Stimulated activated CD4-positive, alpha-beta T cell treated with anti-CD3 and anti-CD28 coated beads, Interleukin-15, amount 100 ng/mL, for 24 hours (primary cell): Measurements from ENCODE around the gene AGBL5.

Experiments
- DNase-seq: peaks from one replicate; pipeline ENCODE4 v3.0.0-alpha.2; 2020

Gene AGBL5

GRCh38 chr2:27025281-27025800 lies 26.1 kb upstream of the AGBL5 start:
- no peak for DNase-seq

- no peak for DNase-seq
Observed at GRCh38 chr2:27025861-27026851, 25.3 kb upstream of the AGBL5 start.

DNA sequence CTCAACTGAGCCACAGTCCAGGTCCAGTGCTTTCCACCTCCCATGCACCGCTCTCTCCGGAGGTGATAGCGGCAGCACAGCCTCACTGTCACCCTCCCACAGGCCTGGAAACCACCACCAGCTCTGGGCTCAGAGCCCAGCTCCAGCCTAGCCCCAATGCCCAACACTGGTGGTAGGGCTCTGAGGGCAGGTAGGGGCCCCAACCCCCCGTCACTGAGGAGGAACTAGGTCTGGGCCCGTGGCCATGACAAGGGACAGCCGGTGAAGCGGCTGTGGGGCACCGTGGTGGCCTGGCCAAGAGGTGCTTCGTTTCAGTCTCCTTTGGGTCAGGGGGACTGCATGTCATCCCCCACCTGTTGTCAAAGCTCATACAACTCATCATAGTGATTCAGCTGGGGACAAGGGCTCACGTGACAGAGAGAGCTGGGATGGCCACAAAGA lies 24.2 kb upstream of the AGBL5 start:
- DNase-seq, result no peak

DNA sequence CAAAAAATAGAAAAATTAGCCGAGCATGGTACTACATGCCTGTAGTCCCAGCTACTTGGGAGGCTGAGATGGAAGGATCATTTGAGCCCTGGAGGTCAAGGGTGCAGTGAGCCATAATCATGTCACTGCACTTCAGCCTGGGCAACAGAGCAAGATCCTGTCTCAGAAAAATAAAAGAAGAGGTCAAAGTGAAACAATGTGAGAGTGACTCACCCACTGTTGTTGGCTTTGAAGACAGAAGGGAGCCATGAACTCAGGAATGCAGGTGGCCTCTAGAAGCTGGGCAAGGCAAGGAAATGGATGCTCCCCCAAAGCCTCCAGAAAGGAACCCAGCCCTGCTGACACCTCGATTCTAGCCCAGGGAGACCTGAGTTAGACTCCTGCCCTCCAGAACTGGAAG lies 22.4 kb upstream of the AGBL5 start:
- DNase-seq, result no peak

DNA sequence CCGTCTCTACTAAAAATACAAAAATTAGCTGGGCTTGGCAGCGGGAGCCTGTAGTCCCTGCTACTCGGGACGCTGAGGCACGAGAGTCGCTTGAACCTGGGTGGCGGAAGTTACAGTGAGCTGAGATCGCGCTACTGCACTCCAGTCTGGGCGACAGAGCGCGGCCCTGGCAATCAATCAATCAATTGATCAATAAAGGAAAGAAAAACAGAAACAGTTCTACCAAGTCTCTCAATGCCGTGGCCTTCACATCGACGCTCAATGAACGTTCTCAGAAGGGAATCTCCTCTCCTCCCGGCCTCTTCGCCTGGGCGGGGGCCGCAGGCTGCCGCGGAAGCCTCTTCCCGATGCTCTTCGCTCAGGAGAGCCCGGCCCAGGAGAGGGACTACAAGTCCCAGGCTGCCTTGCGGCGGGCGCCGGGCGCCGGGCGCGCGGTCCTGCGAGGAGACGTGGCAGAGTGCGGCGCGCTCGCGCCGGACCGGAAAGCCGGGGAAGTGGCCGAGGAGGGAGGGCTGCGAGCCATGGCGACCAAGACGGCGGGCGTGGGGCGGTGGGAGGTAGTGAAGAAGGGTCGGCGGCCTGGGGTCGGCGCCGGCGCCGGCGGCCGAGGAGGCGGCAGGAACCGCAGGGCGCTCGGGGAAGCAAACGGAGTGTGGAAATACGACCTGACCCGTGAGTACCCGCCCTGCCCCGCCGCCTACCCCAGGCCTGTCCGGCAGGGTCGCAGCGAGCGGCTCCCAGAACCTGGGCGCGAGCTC lies 18.8 kb upstream of the AGBL5 start, which contains the start of gene TMEM214:
TSS of gene TMEM214 (plus strand) at position 471 of the 758 bp plus-strand sequence. CDS start at position 522, 51 bp downstream.
- peak; percentile 91 for DNase-seq

DNA sequence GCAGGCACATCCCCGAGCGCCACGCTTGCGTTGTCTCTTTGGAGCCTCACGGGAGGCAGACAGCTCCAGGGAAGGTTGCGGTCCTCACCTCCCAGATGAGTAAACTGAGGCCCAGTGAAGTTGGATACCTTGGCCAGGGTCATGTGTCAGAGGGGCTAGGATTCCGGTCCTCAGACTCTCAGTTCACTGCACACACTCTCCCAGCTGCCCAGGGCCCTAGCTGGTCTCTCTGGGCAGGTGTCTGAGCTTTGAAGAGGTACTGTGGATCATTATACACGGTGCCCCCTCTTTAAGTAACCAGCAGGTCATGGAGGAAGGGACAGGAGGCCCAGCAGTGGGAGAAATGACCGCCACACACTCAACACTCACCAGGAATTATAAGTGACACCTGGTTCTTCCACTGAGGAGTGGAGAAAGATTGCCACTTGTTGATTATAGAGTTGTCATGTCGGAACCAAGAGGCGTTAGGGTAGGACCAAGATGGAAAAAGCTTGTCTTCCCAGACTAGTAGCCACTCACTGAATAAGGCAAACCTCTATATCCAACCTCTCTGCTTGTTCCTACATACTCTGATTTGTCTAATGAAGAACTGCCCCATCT lies 18.1 kb upstream of the AGBL5 start:
- no peak for DNase-seq

DNA sequence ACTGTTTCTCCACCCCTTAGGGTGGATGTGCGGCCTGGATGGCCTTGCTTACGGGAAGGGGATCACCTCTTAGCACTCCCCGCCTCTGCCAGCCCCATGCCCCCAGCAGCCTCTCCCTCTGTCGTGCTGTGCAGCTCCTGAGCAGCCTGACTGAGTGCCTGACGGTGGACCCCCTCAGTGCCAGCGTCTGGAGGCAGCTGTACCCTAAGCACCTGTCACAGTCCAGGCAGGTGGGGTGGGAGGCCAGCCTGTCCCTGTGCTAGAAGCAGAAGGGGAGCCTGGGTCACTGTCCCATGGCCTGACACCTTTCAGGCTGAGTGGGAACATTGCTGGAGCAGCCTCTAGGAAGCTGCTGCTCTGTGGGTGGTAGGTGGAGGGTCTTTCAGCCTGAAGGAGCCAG lies 13.5 kb upstream of the AGBL5 start:
- no peak for DNase-seq

DNA sequence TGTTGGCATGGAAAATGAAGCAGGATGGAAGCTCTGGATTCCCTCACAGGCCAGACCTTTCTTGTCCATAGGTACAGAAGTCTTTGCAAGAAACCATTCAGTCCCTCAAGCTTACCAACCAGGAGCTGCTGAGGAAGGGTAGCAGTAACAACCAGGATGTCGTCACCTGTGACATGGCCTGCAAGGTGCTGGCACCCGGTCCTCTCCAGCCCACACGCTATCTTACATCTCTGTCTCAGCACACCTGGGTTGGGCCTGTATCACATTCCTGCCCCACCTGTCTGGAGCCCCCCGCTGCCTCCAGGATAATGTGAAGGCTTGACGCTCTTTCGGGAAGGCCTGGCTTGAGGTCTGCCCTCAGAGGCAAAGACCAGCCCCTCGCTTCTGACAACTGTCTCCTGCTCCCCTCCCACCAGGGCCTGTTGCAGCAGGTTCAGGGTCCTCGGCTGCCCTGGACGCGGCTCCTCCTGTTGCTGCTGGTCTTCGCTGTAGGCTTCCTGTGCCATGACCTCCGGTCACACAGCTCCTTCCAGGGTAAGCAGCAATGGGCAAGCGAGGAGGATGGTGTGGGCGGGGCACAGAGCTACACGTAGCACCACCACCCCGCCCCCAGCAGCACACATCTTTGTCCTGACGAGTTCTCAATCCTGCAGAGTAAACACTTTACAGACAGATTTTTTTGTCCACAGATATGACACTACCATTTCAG lies 12.7 kb upstream of the AGBL5 start:
- no peak for DNase-seq

GRCh38 chr2:27039426-27039825 lies 12.0 kb upstream of the AGBL5 start:
- DNase-seq, result no peak

- DNase-seq, result no peak
Observed at GRCh38 chr2:27039871-27040270, 11.6 kb upstream of the AGBL5 start.

GRCh38 chr2:27040282-27040681 lies 11.2 kb upstream of the AGBL5 start:
- DNase-seq, result no peak

DNA sequence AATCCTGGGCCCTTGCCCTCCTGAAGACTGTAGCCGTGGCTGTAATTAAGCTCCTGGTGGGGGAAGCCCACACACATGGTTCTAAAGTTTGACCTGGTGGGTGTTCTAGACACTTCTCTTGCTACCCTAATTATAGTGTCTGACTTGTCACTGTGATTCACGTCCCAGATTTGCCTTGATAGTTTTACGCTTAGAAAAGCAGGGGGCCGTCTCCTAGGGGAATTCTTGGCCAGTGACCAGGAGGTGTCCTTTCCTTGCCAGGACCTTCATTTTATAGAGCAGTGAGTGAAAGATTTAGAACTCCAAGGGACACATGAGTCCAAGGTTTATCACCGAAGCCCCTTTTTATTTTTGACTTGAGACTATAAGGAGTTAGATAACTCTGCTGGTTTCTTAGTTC lies 9.7 kb upstream of the AGBL5 start:
- no peak for DNase-seq

- no peak for DNase-seq
Observed at GRCh38 chr2:27042159-27042661, 9.3 kb upstream of the AGBL5 start.

- no peak for DNase-seq
Observed at GRCh38 chr2:27042985-27043634, 8.4 kb upstream of the AGBL5 start.

GRCh38 chr2:27049422-27050280 lies 1.8 kb upstream of the AGBL5 start:
- DNase-seq, result peak; percentile 85

GRCh38 chr2:27050281-27050995 lies 1.0 kb upstream of the AGBL5 start:
- peak; percentile 89 for DNase-seq

GRCh38 chr2:27051902-27052645 lies 606 bp downstream of the AGBL5 start:
- DNase-seq, result no peak

DNA sequence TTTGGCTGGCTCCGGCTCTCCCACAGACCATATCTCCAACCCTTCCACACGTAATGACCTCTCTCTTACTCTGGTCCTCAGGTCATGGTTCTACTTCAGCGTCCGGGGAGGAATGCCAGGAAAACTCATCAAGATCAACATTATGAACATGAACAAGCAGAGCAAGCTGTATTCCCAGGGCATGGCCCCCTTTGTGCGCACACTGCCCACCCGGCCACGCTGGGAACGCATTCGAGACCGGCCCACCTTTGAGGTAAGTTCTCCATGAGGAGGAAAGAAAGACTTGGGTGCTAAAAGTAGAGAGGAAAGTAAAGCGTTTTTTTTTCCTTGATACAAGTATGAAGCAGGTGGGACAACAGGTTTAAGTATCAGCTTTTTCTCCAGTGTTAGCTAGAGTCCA lies 1.9 kb downstream of the AGBL5 start:
- no peak for DNase-seq

GRCh38 chr2:27053776-27054175 lies 2.3 kb downstream of the AGBL5 start:
- DNase-seq, result no peak
